Transverse colon (tissue), 3 donors: ENCODE measurements around the gene MED9.

Experiments used
- POLR2A ChIP-seq: fragments of 450-650 bp; IDR thresholded peaks from one replicate; pipeline ENCODE4 v1.6.1; 2016; ENCODE audit warnings: antibody characterized with exemption, mild to moderate bottlenecking, moderate library complexity
- TF ChIP-seq, protein P1 (sequence below), 5 experiments: fragments of 200-600 bp in 3 of 5; fragments of 450-650 bp in 2 of 5; sonication (generic) in 3 of 5; IDR thresholded peaks; 1 replicate in 2 of 5; 2 replicates in 3 of 5; pipeline ENCODE4 v1.5.1; 2016 to 2017; ENCODE audit warnings: antibody characterized with exemption in 5 of 5, inconsistent platforms in 3 of 5, mild to moderate bottlenecking in 2 of 5, moderate library complexity in 1 of 5

DNA sequence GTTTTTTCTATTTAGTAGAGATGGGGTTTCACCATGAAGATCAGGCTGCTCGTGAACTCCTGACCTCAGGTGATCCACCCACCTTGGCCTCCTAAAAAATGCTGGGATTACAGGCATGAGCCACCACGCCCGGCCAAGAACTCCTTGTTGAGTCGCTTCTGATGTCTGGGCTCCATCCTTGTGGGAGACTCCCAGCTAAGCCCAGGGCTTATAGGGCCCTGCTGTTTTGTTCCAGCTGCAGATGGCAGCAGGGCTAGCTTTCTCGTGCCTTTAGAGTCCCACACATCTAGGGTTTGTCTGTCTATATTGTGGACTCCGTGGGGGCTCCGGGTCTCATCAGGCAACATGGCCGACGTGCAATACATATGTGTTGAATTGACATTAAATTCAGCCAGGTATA is 39.3 kb upstream of the MED9 start:
- TF ChIP-seq, protein P1, sequence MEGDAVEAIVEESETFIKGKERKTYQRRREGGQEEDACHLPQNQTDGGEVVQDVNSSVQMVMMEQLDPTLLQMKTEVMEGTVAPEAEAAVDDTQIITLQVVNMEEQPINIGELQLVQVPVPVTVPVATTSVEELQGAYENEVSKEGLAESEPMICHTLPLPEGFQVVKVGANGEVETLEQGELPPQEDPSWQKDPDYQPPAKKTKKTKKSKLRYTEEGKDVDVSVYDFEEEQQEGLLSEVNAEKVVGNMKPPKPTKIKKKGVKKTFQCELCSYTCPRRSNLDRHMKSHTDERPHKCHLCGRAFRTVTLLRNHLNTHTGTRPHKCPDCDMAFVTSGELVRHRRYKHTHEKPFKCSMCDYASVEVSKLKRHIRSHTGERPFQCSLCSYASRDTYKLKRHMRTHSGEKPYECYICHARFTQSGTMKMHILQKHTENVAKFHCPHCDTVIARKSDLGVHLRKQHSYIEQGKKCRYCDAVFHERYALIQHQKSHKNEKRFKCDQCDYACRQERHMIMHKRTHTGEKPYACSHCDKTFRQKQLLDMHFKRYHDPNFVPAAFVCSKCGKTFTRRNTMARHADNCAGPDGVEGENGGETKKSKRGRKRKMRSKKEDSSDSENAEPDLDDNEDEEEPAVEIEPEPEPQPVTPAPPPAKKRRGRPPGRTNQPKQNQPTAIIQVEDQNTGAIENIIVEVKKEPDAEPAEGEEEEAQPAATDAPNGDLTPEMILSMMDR (IDR thresholded peaks at IDR 0.05), result no peak
- TF ChIP-seq POLR2A, result no peak
